ENCODE data around the gene FRS2. TPM values are rescaled to one million over a fixed set of nuclear protein-coding genes. Genes with fewer than 3 reads are reported as not detected.

The FRS2 gene
- total RNA-seq, 1 donor from 2014 or later: 23.8 TPM

- H3K27me3 Mint-ChIP-seq: no peaks in the 10 kb centered on the region
- ChIA-PET POLR2A (no interaction called here), CTCF (no interaction called here)
- H3K27ac Mint-ChIP-seq: no peak overlapping the region
- intact Hi-C loops (cut with micrococcal nuclease): no loop called here
- H3K4me1 Mint-ChIP-seq: no peaks in the 10 kb centered on the region
- no peak for DNase-seq
- no peaks in the 10 kb centered on the region for H3K36me3 Mint-ChIP-seq (ENCODE audit: low read depth)
- no peaks in the 10 kb centered on the region for H3K9me3 Mint-ChIP-seq
- TF ChIP-seq CTCF (IDR thresholded peaks at IDR 0.05): no peak
- no peak overlapping the region for H3K4me3 Mint-ChIP-seq
- no peak for ATAC-seq (ENCODE audit: low read depth)
Measured at GRCh38 chr12:69437073-69437472, 33.1 kb upstream of the FRS2 start.

GRCh38 chr12:69438539-69438938 is 31.6 kb upstream of the FRS2 start:
- Mint-ChIP-seq H3K9me3 (no peaks in the 10 kb centered on the region), H3K4me3 (no peak overlapping the region), H3K36me3 (ENCODE audit: low read depth) (no peaks in the 10 kb centered on the region), H3K4me1 (no peaks in the 10 kb centered on the region), H3K27me3 (no peaks in the 10 kb centered on the region), H3K27ac (no peak overlapping the region)
- intact Hi-C loops (cut with micrococcal nuclease): no loop called here
- no peak for DNase-seq
- ChIA-PET POLR2A (no interaction called here), CTCF (no interaction called here)
- no peak for TF ChIP-seq CTCF (IDR thresholded peaks at IDR 0.05)
- no peak for ATAC-seq (ENCODE audit: low read depth)

GRCh38 chr12:69440016-69440415 is 30.2 kb upstream of the FRS2 start:
- ChIA-PET CTCF (interaction anchor here (1.6 kb wide), 1 partner anchor 131 kb away, joined by 3 read pairs; no protein-coding TSS in a partner anchor), POLR2A (no interaction called here)
- Mint-ChIP-seq H3K27ac (no peak overlapping the region), H3K9me3 (no peaks in the 10 kb centered on the region), H3K4me1 (no peaks in the 10 kb centered on the region), H3K27me3 (no peaks in the 10 kb centered on the region), H3K36me3 (ENCODE audit: low read depth) (no peaks in the 10 kb centered on the region), H3K4me3 (no peak overlapping the region)
- DNase-seq (no peak), ATAC-seq (ENCODE audit: low read depth) (no peak)
- no peak for TF ChIP-seq CTCF (IDR thresholded peaks at IDR 0.05)
- intact Hi-C loops (cut with micrococcal nuclease): no loop called here

GRCh38 chr12:69440886-69441285 is 29.3 kb upstream of the FRS2 start:
- H3K36me3 Mint-ChIP-seq (ENCODE audit: low read depth): no peaks in the 10 kb centered on the region
- no peaks in the 10 kb centered on the region for H3K9me3 Mint-ChIP-seq
- no peaks in the 10 kb centered on the region for H3K27me3 Mint-ChIP-seq
- TF ChIP-seq CTCF (IDR thresholded peaks at IDR 0.05): no peak
- ATAC-seq (ENCODE audit: low read depth) (no peak), DNase-seq (no peak)
- intact Hi-C loops (cut with micrococcal nuclease): no loop called here
- ChIA-PET CTCF (interaction anchor here (1.6 kb wide), 1 partner anchor 130 kb away, joined by 3 read pairs; no protein-coding TSS in a partner anchor), POLR2A (no interaction called here)
- H3K4me1 Mint-ChIP-seq: no peaks in the 10 kb centered on the region
- no peak overlapping the region for H3K27ac Mint-ChIP-seq
- H3K4me3 Mint-ChIP-seq: no peak overlapping the region

- H3K36me3 Mint-ChIP-seq (ENCODE audit: low read depth): no peaks in the 10 kb centered on the region
- ATAC-seq (ENCODE audit: low read depth): no peak
Measured at GRCh38 chr12:69442894-69443293, 27.3 kb upstream of the FRS2 start.

More at GRCh38 chr12:69442894-69443293, 27.3 kb upstream of the FRS2 start:
- no peak for TF ChIP-seq CTCF (IDR thresholded peaks at IDR 0.05)
- no peak overlapping the region for H3K27ac Mint-ChIP-seq
- no peak for DNase-seq
- H3K27me3 Mint-ChIP-seq: no peaks in the 10 kb centered on the region
- intact Hi-C loops (cut with micrococcal nuclease): no loop called here
- no peaks in the 10 kb centered on the region for H3K9me3 Mint-ChIP-seq
- POLR2A ChIA-PET: no interaction called here
- H3K4me1 Mint-ChIP-seq: no peaks in the 10 kb centered on the region
- CTCF ChIA-PET: no interaction called here
- H3K4me3 Mint-ChIP-seq: no peak overlapping the region

Data from activated B cell treated with CpG ODN at 0.5 μM for 24 hours (primary cell).